Measurements from ENCODE around the gene ATP6V0B. TPM values are rescaled to one million over a fixed set of nuclear protein-coding genes. Genes with fewer than 3 reads are reported as not detected.

ATP6V0B gene
- total RNA-seq, 4 donors from 2014 or later: 135 to 180 (median 169) TPM

DNA sequence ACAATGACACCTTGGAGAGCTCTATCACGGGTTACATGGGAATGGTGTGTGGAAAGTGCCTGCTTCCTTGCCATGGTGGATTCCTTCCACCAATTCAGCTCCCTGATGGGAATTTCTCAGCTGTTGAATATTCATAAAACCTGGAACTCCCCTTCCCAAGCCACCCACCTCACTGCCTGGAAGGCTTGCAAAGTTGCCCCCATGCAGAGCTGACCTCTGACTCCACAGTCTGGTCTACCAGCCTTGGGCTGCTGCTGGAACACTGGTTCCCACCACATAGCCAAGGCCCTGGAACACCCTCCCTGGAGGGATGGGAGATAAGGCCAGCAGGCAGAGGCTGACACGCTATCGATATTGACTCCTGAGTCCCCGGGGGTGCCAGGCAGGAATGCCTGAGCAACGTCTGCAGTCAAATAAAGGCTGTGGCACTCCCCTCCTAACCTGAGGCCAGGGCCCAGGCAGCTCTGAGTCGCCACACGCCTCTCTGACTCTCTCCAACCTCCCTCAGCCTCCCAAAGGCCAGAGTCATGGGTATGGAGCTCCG, 25.4 kb downstream of the ATP6V0B start:
- intact Hi-C loops (cut with DNase I; ENCODE audit: low total_unique reads): no loop called here

DNA sequence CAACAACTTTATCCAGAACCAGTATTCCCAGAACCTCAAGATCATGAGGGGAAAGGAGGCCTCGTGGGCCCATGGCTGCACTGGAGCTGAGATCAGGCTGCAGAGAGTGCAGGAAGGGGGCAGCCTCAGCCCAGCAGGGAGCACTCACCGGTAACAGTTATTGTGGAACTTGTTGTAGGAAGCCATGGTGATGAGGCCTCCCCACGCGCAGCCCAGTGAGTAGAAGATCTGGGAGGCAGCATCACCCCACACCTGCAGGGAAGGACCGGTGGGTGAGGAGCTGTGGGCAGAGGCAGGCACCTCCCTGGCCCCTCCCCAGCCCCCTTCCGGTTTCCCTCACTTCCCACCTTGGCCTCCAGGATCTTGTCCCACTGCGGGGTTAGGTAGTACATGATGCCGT, 27.4 kb downstream of the ATP6V0B start:
- DNase-seq (ENCODE audit: low spot score in 2 of 2): no peak
- intact Hi-C loops (cut with DNase I; ENCODE audit: low total_unique reads): no loop called here
- H3K4me3 ChIP-seq (ENCODE audit: low read depth, poor library complexity, severe bottlenecking): no peak overlapping the region
- TF ChIP-seq POLR2A (IDR thresholded peaks at IDR 0.05): no peak
- TF ChIP-seq, protein P1, sequence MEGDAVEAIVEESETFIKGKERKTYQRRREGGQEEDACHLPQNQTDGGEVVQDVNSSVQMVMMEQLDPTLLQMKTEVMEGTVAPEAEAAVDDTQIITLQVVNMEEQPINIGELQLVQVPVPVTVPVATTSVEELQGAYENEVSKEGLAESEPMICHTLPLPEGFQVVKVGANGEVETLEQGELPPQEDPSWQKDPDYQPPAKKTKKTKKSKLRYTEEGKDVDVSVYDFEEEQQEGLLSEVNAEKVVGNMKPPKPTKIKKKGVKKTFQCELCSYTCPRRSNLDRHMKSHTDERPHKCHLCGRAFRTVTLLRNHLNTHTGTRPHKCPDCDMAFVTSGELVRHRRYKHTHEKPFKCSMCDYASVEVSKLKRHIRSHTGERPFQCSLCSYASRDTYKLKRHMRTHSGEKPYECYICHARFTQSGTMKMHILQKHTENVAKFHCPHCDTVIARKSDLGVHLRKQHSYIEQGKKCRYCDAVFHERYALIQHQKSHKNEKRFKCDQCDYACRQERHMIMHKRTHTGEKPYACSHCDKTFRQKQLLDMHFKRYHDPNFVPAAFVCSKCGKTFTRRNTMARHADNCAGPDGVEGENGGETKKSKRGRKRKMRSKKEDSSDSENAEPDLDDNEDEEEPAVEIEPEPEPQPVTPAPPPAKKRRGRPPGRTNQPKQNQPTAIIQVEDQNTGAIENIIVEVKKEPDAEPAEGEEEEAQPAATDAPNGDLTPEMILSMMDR (IDR thresholded peaks at IDR 0.05): no peak
- WGBS, 2 donors: 90 to 93% methylated on average over 5 to 8 of the region's 8 CpGs

More for the DNA sequence above, 25.4 kb downstream of the ATP6V0B start:
- H3K4me3 ChIP-seq (ENCODE audit: low read depth, poor library complexity, severe bottlenecking): no peak overlapping the region
- no peak for TF ChIP-seq POLR2A (IDR thresholded peaks at IDR 0.05)
- TF ChIP-seq, protein P1 (IDR thresholded peaks at IDR 0.05): no peak
- DNase-seq (ENCODE audit: low spot score in 2 of 2): no peak
- WGBS, 2 donors: 75 to 83% methylated on average over 8 of the region's 8 CpGs

DNA sequence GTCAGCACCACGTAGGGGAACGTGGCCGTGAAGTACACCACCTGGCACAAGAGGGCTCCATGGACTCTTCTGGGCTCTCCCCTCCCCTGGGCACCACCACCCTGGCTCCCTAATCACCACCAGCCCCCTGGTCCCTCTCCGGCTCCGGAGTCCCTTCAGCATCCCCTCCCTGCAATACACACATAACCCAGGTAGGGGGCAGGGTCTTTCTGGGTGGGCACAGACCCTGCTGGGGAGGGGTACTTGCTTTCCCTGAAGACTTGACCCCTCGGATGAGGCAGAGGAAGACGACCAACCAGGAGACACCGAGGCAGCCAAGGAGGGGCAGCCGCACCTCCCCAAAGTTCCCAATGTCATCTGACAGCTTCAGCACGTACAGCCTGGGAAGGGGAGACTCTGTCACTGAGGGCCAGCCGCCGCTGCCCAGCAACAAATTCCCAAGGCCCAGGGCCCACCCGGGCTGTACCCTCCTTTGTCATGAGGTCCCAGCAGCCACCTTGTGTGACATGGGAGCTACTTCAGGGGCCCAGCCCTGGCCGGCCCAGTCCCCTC, 27.9 kb downstream of the ATP6V0B start:
- DNase-seq (ENCODE audit: low spot score in 2 of 2): no peak
- H3K4me3 ChIP-seq (ENCODE audit: low read depth, poor library complexity, severe bottlenecking): no peak overlapping the region
- 91 to 93% methylated on average over 13 of the region's 14 CpGs for WGBS, 2 donors
- no peak for TF ChIP-seq POLR2A (IDR thresholded peaks at IDR 0.05)
- TF ChIP-seq, protein P1 (IDR thresholded peaks at IDR 0.05): no peak
- intact Hi-C loops (cut with DNase I; ENCODE audit: low total_unique reads): no loop called here

DNA sequence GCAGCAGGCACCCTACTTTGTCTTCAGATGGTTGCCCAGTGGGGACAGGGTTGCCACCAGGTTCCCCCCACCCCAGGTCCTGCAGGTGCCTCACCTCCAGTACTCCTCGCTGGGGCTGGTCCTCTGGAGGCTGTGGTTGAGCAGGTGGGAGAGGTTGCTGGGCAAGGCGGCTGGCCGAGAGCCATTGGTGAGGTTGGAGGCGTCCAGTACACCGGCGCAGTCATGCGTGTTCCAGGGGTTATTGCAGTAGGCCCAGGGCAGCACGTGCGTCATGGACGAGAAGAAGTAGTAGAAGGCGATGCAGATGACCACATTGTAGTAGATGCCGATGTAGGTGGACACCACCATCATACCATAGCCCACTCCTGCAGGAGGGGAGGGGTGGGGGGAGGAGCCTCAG, 33.5 kb downstream of the ATP6V0B start:
- WGBS, 2 donors: 92 to 94% methylated on average over 12 of the region's 12 CpGs
- no peak overlapping the region for H3K4me3 ChIP-seq (ENCODE audit: low read depth, poor library complexity, severe bottlenecking)
- no peak for TF ChIP-seq POLR2A (IDR thresholded peaks at IDR 0.05)
- TF ChIP-seq, protein P1 (IDR thresholded peaks at IDR 0.05): no peak
- no peak for DNase-seq (ENCODE audit: low spot score in 2 of 2)
- intact Hi-C loops (cut with DNase I; ENCODE audit: low total_unique reads): loop anchor here (5.0 kb wide), 1 partner anchor 39 kb away; no protein-coding TSS in a partner anchor

DNA sequence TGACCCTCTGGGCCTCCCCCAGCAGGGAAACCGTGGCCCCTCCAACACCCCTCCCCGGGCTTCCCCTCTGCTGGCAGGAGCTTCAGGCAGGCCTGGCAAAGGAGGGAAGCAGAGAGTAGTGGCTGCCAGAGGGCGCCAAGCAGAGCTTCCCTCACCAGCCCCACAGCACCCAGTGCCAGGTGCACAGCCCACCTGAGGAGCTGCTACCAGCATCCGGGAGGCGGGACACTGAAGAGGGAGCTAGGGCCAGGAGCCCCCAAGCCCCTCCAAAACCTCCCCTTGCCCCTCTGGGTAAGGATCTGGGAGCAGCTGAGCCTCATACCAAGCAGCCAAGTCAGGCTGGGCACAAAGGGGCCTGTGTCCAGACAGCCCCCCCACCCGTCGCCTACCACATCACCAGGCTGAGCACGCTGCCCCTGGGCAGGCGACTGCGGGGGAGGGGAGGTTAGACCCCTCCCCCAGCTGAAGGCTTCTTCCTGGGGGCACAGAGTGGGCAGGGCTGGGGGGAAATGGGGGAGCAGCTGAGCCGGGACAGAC, 36.2 kb downstream of the ATP6V0B start:
- 74 to 76% methylated on average over 10 to 11 of the region's 11 CpGs for WGBS, 2 donors
- no peak for DNase-seq (ENCODE audit: low spot score in 2 of 2)
- intact Hi-C loops (cut with DNase I; ENCODE audit: low total_unique reads): no loop called here
- TF ChIP-seq POLR2A (IDR thresholded peaks at IDR 0.05): no peak
- TF ChIP-seq, protein P1 (IDR thresholded peaks at IDR 0.05): no peak
- H3K4me3 ChIP-seq (ENCODE audit: low read depth, poor library complexity, severe bottlenecking): no peak overlapping the region

All from lower leg skin (tissue), 4 donors.